HG03095 (cell line): ENCODE results near the gene EMILIN1.

Source experiments
- ATAC-seq: cut with Tn5 transposase; IDR thresholded peaks from one replicate; pipeline ENCODE4 v1.9.1; 2021; ENCODE audit warnings: moderate library complexity; ENCODE audit not compliant: unreplicated experiment

EMILIN1 gene

GRCh38 chr2:27078267-27079194, at the start of gene EMILIN1:
EMILIN1 (plus strand) TSS chr2:27078615; CDS start chr2:27079066, 451 bp downstream.
- ATAC-seq = no peak

- no peak for ATAC-seq
Observed at GRCh38 chr2:27029051-27029450, 49.4 kb upstream of the EMILIN1 start.

- peak; percentile 85 for ATAC-seq
Observed at GRCh38 chr2:27032495-27033252, 45.7 kb upstream of the EMILIN1 start, which contains the start of gene TMEM214. TMEM214 (plus strand) TSS chr2:27032965; CDS start chr2:27033016, 51 bp downstream.

GRCh38 chr2:27033253-27033852, 45.1 kb upstream of the EMILIN1 start:
- ATAC-seq = no peak

- no peak for ATAC-seq
Observed at GRCh38 chr2:27038012-27038411, 40.4 kb upstream of the EMILIN1 start.

DNA sequence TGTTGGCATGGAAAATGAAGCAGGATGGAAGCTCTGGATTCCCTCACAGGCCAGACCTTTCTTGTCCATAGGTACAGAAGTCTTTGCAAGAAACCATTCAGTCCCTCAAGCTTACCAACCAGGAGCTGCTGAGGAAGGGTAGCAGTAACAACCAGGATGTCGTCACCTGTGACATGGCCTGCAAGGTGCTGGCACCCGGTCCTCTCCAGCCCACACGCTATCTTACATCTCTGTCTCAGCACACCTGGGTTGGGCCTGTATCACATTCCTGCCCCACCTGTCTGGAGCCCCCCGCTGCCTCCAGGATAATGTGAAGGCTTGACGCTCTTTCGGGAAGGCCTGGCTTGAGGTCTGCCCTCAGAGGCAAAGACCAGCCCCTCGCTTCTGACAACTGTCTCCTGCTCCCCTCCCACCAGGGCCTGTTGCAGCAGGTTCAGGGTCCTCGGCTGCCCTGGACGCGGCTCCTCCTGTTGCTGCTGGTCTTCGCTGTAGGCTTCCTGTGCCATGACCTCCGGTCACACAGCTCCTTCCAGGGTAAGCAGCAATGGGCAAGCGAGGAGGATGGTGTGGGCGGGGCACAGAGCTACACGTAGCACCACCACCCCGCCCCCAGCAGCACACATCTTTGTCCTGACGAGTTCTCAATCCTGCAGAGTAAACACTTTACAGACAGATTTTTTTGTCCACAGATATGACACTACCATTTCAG, 39.6 kb upstream of the EMILIN1 start:
- ATAC-seq = no peak

DNA sequence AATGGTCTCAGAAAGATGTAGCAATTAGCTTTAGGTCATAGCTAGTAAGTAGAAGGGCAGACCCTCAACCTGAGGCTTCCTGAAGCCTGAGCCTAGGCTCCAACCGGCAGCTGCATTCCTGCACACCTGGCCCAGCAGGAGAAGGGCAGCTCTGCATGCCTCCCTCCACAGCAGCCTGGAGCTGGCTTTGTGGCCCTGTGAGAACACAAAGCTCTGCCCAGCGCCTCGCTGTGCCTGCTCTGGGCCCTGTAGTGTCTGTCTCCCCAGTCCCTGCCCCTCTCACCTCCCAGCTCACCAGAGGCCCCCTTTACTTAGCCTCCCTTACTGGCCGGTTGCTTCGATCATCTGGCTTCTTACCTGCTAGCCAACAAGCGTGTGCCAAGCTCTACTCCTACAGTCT, 39.0 kb upstream of the EMILIN1 start:
- ATAC-seq = no peak

DNA sequence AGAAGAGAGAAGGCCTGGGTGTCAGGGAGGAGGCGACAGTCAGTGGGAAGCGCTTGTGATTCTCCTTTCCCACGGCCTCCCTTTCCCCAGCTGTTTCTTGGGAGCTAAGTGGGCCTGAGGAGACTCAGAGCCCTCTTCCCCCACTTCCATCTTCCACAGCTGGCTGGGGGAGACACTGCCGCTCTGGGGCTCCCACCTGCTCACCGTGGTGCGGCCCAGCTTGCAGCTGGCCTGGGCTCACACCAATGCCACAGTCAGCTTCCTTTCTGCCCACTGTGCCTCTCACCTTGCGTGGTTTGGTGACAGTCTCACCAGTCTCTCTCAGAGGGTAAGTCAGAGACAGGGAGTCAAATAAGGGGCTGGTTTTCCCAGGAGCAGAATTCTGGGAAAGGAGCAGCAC, 38.5 kb upstream of the EMILIN1 start:
- ATAC-seq = no peak

GRCh38 chr2:27040282-27040681, 38.1 kb upstream of the EMILIN1 start:
- no peak for ATAC-seq

GRCh38 chr2:27041752-27042151, 36.7 kb upstream of the EMILIN1 start:
- peak; percentile 20 for ATAC-seq

DNA sequence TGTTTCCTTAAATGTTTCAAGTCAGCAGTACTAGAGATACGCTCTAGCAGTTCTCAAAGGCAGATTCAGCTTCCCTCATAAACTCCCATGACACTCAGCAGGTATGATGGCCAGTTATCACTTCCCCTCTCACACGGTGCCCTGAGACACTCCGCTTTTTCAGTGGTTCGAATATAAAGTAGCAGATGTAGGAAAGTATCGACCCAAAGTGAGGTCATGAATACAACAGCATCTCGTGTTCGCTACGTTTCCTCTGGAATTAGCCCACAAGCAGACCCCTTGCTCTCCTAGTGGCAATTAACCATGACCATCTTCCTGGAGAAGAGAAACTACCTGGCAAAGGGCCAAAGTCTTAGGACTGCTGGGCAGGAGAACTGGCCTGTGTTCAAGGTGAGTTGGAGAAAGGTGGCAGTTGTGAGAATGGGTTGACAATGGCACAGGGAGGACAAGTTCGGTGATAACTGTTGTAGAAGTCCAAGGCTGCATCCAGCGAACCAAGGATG, 36.2 kb upstream of the EMILIN1 start:
- ATAC-seq = peak; percentile 70

GRCh38 chr2:27042985-27043634, 35.3 kb upstream of the EMILIN1 start:
- no peak for ATAC-seq

- peak; percentile 28 for ATAC-seq
Observed at GRCh38 chr2:27049422-27050280, 28.8 kb upstream of the EMILIN1 start.

- peak; percentile 40 for ATAC-seq
Observed at GRCh38 chr2:27050281-27050995, 28.0 kb upstream of the EMILIN1 start.

DNA sequence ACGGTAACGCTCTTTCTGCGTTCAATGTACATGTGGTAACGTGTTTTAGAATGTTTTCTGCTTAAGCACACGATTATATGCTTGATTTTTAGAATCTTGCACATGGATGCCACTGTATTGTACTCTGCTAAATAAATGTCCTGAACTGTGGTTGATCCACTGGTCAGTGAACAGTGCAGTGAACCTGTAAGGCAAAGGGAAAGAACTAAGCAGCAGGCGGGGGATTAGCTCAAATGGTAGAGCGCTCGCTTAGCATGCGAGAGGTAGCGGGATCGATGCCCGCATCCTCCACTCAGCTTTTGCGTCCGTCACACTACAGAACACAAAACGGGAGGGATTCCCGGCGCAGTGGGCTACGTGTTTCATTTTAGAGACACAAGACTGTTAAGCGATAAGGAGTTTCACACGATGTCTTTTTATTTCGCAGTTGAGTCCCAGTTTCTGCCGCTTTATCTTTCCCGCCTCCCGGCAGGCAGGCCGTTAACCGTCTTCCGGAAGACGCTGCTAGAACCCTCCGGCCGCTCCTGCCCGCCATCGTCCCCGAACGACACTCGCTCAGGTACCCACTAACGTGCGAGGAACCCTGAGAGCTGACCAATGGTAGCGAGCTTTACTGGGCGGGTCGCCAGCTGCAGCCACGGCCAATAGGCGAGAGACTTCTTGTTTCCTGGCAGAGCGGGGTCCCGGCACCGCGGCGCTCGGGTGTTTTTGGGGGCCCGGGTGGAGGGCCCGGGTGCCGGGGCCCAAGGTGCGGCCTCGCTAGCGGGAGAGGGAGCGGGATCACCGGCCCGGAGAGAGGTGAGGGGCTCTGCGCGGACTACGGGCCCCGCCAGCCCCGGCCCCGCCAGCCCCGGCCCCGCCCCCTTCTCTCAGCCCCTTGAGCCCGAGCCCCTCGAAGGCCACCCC, 27.2 kb upstream of the EMILIN1 start, which contains the start of gene AGBL5:
TSS of gene AGBL5 (plus strand) at position 673 of the 906 bp plus-strand sequence. CDS start 1,291 bp downstream, outside the sequence.
- peak; percentile 62 for ATAC-seq

DNA sequence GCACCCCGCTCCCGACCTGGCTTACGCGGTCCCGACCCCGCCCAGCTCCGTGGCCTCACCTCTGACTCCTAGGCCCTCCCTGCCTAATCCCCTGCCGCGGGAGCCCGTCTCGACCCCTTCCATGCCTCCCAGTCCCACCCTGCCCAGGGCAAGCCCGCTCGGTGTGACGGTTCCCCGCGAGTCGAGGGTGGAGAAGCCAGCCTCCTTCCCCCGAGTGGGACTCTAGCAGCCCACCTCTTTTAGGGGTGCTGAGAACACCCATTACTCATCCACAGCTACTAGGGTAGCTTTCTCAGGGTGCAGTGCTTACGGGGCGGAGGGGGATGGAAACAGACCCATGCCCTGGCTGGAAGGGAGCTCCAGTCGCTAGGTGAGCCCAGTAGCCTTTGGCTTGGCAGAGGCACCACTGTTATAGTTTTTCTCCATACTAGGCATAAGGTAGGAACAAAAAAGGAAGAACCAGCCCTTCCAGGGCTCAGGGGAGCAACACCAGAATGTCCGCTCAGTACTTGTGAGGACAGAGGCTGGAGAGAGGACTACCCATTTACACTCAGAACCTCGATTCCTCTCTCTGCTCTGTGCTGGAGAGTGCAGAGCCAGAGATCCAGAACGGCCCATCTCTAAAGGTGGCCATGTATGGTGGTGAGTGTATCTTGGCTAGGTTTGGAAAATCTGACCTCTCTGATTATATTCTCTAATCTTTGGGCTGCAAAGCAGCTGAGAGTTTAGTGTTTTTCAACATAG, 26.3 kb upstream of the EMILIN1 start:
- peak; percentile 0 for ATAC-seq

- ATAC-seq = no peak
Observed at GRCh38 chr2:27053321-27053720, 25.1 kb upstream of the EMILIN1 start.
